Glutamatergic neuron (in vitro differentiated cells): Measurements from ENCODE around the gene TES. TPM values are rescaled to one million over a fixed set of nuclear protein-coding genes. Genes with fewer than 3 reads are reported as not detected.

Experiments
- DNase-seq: peaks from one replicate; pipeline ENCODE4 v3.0.0; 2022
- H3K27ac Mint-ChIP-seq: one replicate; pipeline ENCODE4 v1.8.0; 2020; ENCODE audit warnings: mild to moderate bottlenecking, mixed read lengths, inconsistent platforms; ENCODE audit not compliant: unreplicated experiment
- H3K27me3 Mint-ChIP-seq: one replicate; pipeline ENCODE4 v1.8.0; 2020; ENCODE audit warnings: mild to moderate bottlenecking, moderate library complexity, mixed read lengths, inconsistent platforms; ENCODE audit not compliant: unreplicated experiment
- H3K36me3 Mint-ChIP-seq: one replicate; pipeline ENCODE4 v1.8.0; 2020; ENCODE audit warnings: mild to moderate bottlenecking, mixed read lengths, inconsistent platforms; ENCODE audit not compliant: unreplicated experiment
- H3K4me1 Mint-ChIP-seq: one replicate; pipeline ENCODE4 v1.8.0; 2020; ENCODE audit warnings: mild to moderate bottlenecking, low read depth, mixed read lengths, inconsistent platforms; ENCODE audit not compliant: unreplicated experiment
- H3K4me3 Mint-ChIP-seq: one replicate; pipeline ENCODE4 v1.8.0; 2020; ENCODE audit warnings: mild to moderate bottlenecking, mixed read lengths, inconsistent platforms; ENCODE audit not compliant: unreplicated experiment
- H3K9me3 Mint-ChIP-seq: one replicate; pipeline ENCODE4 v1.8.0; 2020; ENCODE audit warnings: mild to moderate bottlenecking, moderate library complexity, mixed read lengths, inconsistent platforms; ENCODE audit not compliant: unreplicated experiment
- total RNA-seq: library from RNA; stranded (reverse); fragmentation: NEBNext Ultra II Directional; extraction: Animal tissue kit (Norgen Biotek cat#: 25700); gene quantifications from one replicate; pipeline ENCODE4 v1.2.1, GENCODE V29; 2021; ENCODE audit not compliant: unreplicated experiment
- TF ChIP-seq, protein P1 (sequence below): fragments of 200-600 bp; sonication (generic); IDR thresholded peaks from one replicate; pipeline ENCODE4 v1.5.0; 2021; ENCODE audit not compliant: partially characterized antibody, unreplicated experiment

The TES gene
- total RNA-seq, 1 donor from 2014 or later: 53.5 TPM

DNA sequence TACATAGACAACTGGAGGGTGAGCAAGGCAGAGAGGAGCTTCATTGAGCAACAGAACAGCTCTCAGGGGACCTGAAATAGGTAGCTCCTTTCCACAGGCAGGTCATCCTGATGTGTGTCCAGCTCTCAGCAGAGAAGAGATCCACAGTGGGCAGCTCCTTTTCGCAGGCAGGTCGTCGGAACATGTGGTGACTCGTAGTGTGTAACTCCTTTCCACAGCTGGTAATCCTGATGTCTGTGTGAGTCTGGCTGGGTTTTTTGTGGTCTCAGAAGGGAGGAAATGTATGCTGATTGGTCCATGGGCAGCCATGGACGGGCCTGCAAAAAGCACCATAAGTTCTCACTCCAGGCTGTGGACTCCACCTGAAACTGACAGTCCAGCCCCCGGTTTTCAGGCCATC, 24.4 kb upstream of the TES start:
- Mint-ChIP-seq H3K9me3 (peaks cover 4% of the 10 kb centered on the region), H3K36me3 (peaks cover 10% of the 10 kb centered on the region), H3K27ac (no peak overlapping the region), H3K4me3 (no peak overlapping the region), H3K27me3 (no peaks in the 10 kb centered on the region), H3K4me1 (no peaks in the 10 kb centered on the region)
- no peak for DNase-seq
- TF ChIP-seq, protein P1, sequence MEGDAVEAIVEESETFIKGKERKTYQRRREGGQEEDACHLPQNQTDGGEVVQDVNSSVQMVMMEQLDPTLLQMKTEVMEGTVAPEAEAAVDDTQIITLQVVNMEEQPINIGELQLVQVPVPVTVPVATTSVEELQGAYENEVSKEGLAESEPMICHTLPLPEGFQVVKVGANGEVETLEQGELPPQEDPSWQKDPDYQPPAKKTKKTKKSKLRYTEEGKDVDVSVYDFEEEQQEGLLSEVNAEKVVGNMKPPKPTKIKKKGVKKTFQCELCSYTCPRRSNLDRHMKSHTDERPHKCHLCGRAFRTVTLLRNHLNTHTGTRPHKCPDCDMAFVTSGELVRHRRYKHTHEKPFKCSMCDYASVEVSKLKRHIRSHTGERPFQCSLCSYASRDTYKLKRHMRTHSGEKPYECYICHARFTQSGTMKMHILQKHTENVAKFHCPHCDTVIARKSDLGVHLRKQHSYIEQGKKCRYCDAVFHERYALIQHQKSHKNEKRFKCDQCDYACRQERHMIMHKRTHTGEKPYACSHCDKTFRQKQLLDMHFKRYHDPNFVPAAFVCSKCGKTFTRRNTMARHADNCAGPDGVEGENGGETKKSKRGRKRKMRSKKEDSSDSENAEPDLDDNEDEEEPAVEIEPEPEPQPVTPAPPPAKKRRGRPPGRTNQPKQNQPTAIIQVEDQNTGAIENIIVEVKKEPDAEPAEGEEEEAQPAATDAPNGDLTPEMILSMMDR: no peak

DNA sequence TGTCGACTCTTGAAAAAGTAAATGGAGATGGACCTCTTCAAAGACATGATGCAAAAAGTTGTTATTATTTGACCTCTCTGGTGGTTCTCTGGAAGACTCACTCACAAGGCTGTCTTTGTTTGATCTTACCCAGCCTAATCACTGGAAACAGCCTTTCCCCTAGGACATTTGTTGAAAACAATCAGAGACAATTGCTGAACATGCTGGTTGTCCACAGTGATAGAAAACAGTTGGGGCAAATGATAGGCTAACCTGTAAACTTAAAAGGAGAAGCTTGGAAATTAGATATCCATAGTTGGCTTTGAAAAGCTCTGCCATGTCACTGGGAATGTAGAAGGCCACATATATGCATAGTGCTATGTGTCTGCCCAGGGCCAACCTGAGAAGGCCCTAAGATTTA, 22.9 kb upstream of the TES start:
- H3K4me3 Mint-ChIP-seq: no peak overlapping the region
- no peak overlapping the region for H3K27ac Mint-ChIP-seq
- peaks cover 10% of the 10 kb centered on the region for H3K36me3 Mint-ChIP-seq
- DNase-seq: no peak
- H3K27me3 Mint-ChIP-seq: no peaks in the 10 kb centered on the region
- TF ChIP-seq, protein P1: no peak
- H3K9me3 Mint-ChIP-seq: peaks cover 6% of the 10 kb centered on the region
- H3K4me1 Mint-ChIP-seq: no peaks in the 10 kb centered on the region

DNA sequence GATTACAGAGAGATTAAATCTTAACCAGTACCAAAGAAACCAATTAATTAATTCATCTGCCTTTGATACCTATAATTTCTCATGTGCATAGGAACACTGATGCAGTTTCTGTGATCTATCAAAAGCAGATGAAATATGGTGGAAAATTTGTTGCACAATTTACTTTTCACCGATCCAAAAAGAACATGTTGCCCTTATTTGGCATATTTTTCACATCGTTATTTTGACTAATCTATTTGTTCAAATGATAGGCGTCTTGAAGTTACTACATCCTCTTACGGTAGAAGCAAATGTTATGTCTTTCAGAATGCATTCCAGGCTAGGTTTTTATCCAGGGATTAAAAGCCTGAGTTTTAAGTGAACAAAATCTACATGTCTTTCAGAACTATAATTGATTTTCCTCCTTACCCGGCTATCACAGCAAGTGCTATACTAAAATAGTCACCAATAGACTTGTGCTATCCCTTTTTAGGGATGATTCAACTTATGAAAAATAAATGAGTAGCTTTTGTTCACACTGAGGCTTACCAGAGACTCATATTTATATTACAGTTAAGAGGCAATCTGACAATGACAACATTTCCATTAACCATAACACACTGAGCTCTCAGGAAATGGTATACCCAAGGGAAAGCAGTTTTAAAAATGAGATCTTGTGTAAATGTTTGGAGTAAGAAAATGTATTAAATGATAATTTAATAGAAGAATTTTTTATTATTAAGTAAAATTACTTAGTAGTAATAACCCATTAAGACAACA, 16.8 kb upstream of the TES start:
- Mint-ChIP-seq H3K4me3 (no peak overlapping the region), H3K36me3 (no peaks in the 10 kb centered on the region), H3K27ac (no peak overlapping the region), H3K4me1 (peaks cover 4% of the 10 kb centered on the region), H3K9me3 (peaks cover 2% of the 10 kb centered on the region), H3K27me3 (no peaks in the 10 kb centered on the region)
- DNase-seq: no peak
- TF ChIP-seq, protein P1: no peak

DNA sequence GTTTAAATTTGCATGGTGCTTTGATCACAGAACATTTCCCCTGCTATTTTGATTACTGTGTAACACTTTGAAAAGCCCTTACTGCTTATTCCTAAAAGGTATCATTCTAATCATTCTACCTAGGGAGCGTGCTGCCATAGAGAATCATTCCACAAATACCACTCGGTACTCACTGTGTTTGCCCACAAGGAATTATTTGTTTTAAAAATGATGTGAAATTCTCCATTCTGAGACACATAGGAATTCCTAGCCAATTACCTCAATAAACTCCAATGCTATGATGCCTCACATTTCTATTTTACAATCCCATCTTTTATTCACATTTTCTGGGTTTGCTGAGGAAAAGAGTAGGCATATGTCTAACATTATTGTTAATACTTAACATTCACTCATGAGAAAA, 16.2 kb upstream of the TES start:
- no peaks in the 10 kb centered on the region for H3K36me3 Mint-ChIP-seq

DNA sequence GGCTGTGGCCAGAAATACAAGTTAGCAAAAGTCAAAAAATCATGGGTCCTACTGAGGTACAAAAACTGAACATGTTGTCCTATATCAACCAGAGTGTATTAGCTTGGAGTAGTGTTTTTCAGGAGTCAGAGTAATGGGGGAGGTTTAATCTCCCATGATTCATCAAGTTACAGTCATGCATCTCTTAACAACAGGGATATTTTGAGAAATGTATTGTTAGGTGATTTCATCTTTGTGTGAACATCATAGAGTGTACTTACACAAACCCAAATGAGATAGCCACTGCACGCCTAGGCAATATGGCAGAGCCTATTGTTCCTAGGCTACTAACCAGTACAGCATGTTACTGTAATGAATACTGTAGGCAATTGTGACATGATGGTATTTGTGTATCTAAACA, 14.9 kb upstream of the TES start:
- Mint-ChIP-seq H3K27me3 (no peaks in the 10 kb centered on the region), H3K9me3 (peaks cover 2% of the 10 kb centered on the region), H3K4me3 (no peak overlapping the region), H3K4me1 (peaks cover 4% of the 10 kb centered on the region), H3K36me3 (no peaks in the 10 kb centered on the region), H3K27ac (no peak overlapping the region)
- TF ChIP-seq, protein P1: no peak
- DNase-seq: no peak

More for the DNA sequence above, 16.2 kb upstream of the TES start:
- DNase-seq: no peak
- Mint-ChIP-seq H3K4me3 (no peak overlapping the region), H3K27ac (no peak overlapping the region), H3K4me1 (peaks cover 4% of the 10 kb centered on the region), H3K27me3 (no peaks in the 10 kb centered on the region), H3K9me3 (peaks cover 2% of the 10 kb centered on the region)
- TF ChIP-seq, protein P1: no peak
